Suprapubic skin (tissue), 3 donors: Measurements from ENCODE around the gene PABPN1L.

Source experiments
- POLR2AphosphoS5 ChIP-seq, 3 donors: sonication (generic); formaldehyde crosslinking; IDR thresholded peaks; one replicate each; pipeline ENCODE4 v1.6.1; 2017; ENCODE audit warnings: antibody characterized with exemption in 3 of 3
- TF ChIP-seq, protein P1 (sequence below), 2 donors: fragments of 200-600 bp in 1 of 2; fragments of 450-650 bp in 1 of 2; sonication (generic) in 1 of 2; IDR thresholded peaks; one replicate each; pipeline ENCODE4 v1.5.1; 2016 to 2019; ENCODE audit warnings: antibody characterized with exemption in 2 of 2, mild to moderate bottlenecking in 1 of 2, moderate library complexity in 1 of 2

DNA sequence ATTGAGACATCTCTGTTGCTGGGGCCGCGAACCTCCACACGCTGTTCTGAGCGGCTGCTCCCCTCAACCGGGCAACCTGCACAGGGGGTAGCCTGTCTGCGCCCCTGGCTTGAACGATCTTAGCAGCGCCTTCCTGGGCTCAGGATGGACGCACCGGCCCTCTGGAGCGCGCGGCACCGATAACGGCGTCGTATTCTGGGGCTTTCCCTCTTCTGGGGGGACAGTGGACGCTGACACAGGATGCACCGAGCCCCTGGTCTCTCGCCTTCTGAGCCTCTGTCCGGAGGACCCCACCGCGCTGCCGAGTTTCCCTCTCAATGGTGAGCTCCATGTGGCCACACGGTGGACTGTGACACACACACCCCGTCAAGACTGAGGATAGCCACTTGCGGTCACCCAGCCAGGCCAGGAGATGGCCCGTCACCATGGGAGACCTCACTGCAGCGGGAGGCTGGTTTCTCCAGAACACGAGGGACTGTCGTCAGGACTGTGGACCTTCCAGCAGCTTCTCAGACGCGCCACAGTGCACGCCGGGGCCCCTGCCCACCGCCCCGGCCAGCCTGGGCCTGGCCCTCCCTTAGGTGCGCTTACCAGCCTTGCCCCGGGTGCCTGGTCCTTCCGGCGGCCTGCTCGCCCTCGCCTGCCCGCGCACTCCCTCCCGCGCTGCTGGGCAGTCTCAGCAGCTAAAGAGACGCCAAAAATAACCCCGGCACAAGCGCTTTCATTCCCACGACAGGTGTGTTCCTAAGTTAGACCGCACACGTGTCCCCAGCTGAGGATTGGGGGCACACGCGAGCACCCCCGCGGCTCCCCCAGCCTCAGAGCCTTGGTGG, 30.0 kb upstream of the PABPN1L start:
- TF ChIP-seq, protein P1, sequence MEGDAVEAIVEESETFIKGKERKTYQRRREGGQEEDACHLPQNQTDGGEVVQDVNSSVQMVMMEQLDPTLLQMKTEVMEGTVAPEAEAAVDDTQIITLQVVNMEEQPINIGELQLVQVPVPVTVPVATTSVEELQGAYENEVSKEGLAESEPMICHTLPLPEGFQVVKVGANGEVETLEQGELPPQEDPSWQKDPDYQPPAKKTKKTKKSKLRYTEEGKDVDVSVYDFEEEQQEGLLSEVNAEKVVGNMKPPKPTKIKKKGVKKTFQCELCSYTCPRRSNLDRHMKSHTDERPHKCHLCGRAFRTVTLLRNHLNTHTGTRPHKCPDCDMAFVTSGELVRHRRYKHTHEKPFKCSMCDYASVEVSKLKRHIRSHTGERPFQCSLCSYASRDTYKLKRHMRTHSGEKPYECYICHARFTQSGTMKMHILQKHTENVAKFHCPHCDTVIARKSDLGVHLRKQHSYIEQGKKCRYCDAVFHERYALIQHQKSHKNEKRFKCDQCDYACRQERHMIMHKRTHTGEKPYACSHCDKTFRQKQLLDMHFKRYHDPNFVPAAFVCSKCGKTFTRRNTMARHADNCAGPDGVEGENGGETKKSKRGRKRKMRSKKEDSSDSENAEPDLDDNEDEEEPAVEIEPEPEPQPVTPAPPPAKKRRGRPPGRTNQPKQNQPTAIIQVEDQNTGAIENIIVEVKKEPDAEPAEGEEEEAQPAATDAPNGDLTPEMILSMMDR (IDR thresholded peaks at IDR 0.05) = no peak
- no peak for TF ChIP-seq POLR2AphosphoS5 (IDR thresholded peaks at IDR 0.05)
